ENCODE measurements around the gene RNPC3. TPM values are rescaled to one million over a fixed set of nuclear protein-coding genes. Genes with fewer than 3 reads are reported as not detected.
A peak's percentile ranks its signal among the peaks of the same experiment; 100 is the strongest.

RNPC3 gene
- polyA plus RNA-seq, 3 donors: 8.0 to 29.6 (median 9.1) TPM

DNA sequence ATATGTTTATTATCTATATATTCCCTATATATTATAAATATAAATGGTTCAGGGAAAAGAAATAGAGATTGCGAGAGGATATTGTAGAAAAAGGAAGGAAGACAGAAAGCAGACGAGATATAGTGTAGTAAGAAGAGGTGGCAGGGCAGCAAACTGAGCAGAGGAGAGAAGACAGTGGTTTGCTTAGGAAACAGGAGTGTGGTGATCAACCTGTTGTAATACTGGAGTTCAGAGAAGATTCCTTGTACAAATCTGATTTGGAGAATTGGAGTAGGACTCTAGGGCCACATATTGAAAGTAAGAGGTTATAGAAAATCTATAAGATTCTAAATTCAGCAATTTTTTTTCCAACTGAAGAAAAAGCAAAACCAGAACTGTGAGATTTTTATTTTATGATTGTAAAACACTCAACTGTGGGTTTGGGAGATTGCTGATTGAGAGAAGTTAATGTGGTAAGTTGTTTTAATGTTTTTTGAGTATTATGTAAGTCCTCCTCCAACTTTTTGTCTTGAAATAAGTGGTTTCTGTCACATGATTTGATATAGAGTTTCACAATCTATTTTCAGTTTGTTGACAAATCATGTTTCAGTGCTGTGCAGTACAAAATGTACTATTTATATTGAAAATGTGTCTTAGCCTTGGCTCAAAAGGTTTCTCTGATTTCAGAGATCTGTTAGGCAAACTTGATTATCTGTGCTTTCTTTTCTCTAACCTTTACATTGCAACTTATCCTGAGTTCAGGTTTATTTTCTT is 36.3 kb downstream of the RNPC3 start:
- DNase-seq: peak; percentile 25 to 57 (median 36)
- peak overlapping the region; percentile 49 to 86 for H3K4me3 Mint-ChIP-seq
- peak overlapping the region; percentile 86 to 96 (median 95) for H3K27ac Mint-ChIP-seq
- peaks cover 0 to 3% (median 0%) of the 10 kb centered on the region in 3 donors for H3K27me3 Mint-ChIP-seq (ENCODE audit: low read depth in 3 of 3)
- H3K9ac ChIP-seq (ENCODE audit: insufficient read depth, low read length, poor library complexity, severe bottlenecking): peak overlapping the region; percentile 47
- H3K36me3 Mint-ChIP-seq: peaks cover 3 to 5% of the 10 kb centered on the region in 2 donors
- no peaks in the 10 kb centered on the region for H3K9me3 ChIP-seq (replicated peaks in 1 of 2; ENCODE audit: control insufficient read depth in 1 of 2, insufficient read depth in 1 of 2, low read length in 2 of 2)
- no peaks in the 10 kb centered on the region for H3K27me3 ChIP-seq (ENCODE audit: control insufficient read depth in 2 of 2, insufficient read depth in 2 of 2, low read length in 2 of 2)
- H3K4me3 ChIP-seq (replicated peaks in 1 of 3; ENCODE audit: low read depth in 2 of 3, low read length in 3 of 3): peak overlapping the region; percentile 3 to 63 (median 51)
- H2AFZ ChIP-seq (ENCODE audit: insufficient read depth, low read depth, low read length, poor library complexity, severe bottlenecking): peak overlapping the region; percentile 49
- H3K79me2 ChIP-seq (ENCODE audit: insufficient read depth, low read length): no peaks in the 10 kb centered on the region
- no peaks in the 10 kb centered on the region for H4K20me1 ChIP-seq (ENCODE audit: insufficient read depth, low read length)
- no peaks in the 10 kb centered on the region for H3K9me3 Mint-ChIP-seq
- peaks cover 16% of the 10 kb centered on the region for H3K4me1 Mint-ChIP-seq
- peak overlapping the region; percentile 71 for H3K4me2 ChIP-seq (replicated peaks; ENCODE audit: extremely low read depth, low read length, poor library complexity, severe bottlenecking)
- intact Hi-C loops (cut with micrococcal nuclease): no loop called here
- H3K36me3 ChIP-seq (replicated peaks in 1 of 2; ENCODE audit: control insufficient read depth in 1 of 2, insufficient read depth in 2 of 2, low read length in 2 of 2): peaks cover 4 to 6% of the 10 kb centered on the region in 2 donors
- TF ChIP-seq, protein P1, sequence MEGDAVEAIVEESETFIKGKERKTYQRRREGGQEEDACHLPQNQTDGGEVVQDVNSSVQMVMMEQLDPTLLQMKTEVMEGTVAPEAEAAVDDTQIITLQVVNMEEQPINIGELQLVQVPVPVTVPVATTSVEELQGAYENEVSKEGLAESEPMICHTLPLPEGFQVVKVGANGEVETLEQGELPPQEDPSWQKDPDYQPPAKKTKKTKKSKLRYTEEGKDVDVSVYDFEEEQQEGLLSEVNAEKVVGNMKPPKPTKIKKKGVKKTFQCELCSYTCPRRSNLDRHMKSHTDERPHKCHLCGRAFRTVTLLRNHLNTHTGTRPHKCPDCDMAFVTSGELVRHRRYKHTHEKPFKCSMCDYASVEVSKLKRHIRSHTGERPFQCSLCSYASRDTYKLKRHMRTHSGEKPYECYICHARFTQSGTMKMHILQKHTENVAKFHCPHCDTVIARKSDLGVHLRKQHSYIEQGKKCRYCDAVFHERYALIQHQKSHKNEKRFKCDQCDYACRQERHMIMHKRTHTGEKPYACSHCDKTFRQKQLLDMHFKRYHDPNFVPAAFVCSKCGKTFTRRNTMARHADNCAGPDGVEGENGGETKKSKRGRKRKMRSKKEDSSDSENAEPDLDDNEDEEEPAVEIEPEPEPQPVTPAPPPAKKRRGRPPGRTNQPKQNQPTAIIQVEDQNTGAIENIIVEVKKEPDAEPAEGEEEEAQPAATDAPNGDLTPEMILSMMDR (IDR thresholded peaks at IDR 0.05): no peak
- 0% methylated on average over 2 of the region's 2 CpGs for WGBS (ENCODE audit: insufficient coverage)
- peaks cover 7 to 18% of the 10 kb centered on the region in 2 donors for H3K4me1 ChIP-seq (ENCODE audit: control insufficient read depth in 1 of 2, insufficient read depth in 2 of 2, low read length in 2 of 2)
- H3K27ac ChIP-seq (ENCODE audit: low read depth in 1 of 2, low read length in 2 of 2): peak overlapping the region; percentile 69 to 87

DNA sequence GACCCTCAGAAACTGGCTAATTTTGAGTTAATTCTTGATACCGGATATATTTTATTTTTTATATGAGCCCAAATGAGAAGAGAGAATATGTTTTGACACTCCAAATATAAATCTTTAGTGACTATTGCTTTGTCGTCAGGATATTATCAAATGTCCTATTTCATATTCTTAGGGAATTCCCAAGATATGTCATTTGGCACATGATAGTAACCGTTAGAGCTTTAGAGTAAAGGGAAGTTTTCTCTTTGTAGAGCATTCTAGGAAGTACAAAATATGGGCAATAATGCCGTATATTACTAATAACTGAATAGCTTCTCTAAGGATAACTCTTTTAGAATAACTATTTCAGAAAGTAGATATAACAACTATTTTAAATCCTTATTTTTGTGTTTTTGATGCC is 37.6 kb downstream of the RNPC3 start:
- Mint-ChIP-seq H3K36me3 (peaks cover 0 to 6% of the 10 kb centered on the region in 2 donors), H3K4me1 (peaks cover 16% of the 10 kb centered on the region), H3K4me3 (no peak overlapping the region), H3K27ac (no peak overlapping the region), H3K9me3 (peaks cover 0 to 3% (median 0%) of the 10 kb centered on the region in 7 donors), H3K27me3 (ENCODE audit: low read depth in 3 of 3) (peaks cover 0 to 3% (median 0%) of the 10 kb centered on the region in 3 donors)
- Histone ChIP-seq H3K36me3 (replicated peaks in 1 of 2; ENCODE audit: control insufficient read depth in 1 of 2, insufficient read depth in 2 of 2, low read length in 2 of 2) (peaks cover 0 to under 1% of the 10 kb centered on the region in 2 donors), H3K79me2 (ENCODE audit: insufficient read depth, low read length) (no peaks in the 10 kb centered on the region), H3K9ac (ENCODE audit: insufficient read depth, low read length, poor library complexity, severe bottlenecking) (no peak overlapping the region), H4K20me1 (ENCODE audit: insufficient read depth, low read length) (no peaks in the 10 kb centered on the region), H3K4me3 (replicated peaks in 1 of 3; ENCODE audit: low read depth in 2 of 3, low read length in 3 of 3) (no peak overlapping the region), H3K9me3 (replicated peaks in 1 of 2; ENCODE audit: control insufficient read depth in 1 of 2, insufficient read depth in 1 of 2, low read length in 2 of 2) (no peaks in the 10 kb centered on the region), H3K4me2 (replicated peaks; ENCODE audit: extremely low read depth, low read length, poor library complexity, severe bottlenecking) (no peak overlapping the region), H2AFZ (ENCODE audit: insufficient read depth, low read depth, low read length, poor library complexity, severe bottlenecking) (no peak overlapping the region), H3K27ac (ENCODE audit: low read depth in 1 of 2, low read length in 2 of 2) (peak overlapping the region in 1 of 2 donors; percentile 87), H3K27me3 (ENCODE audit: control insufficient read depth in 2 of 2, insufficient read depth in 2 of 2, low read length in 2 of 2) (no peaks in the 10 kb centered on the region), H3K4me1 (ENCODE audit: control insufficient read depth in 1 of 2, insufficient read depth in 2 of 2, low read length in 2 of 2) (peaks cover 7 to 18% of the 10 kb centered on the region in 2 donors)
- intact Hi-C loops (cut with micrococcal nuclease): no loop called here
- TF ChIP-seq, protein P1 (IDR thresholded peaks at IDR 0.05): no peak
- peak in 1 of 3 donors; percentile 48 for DNase-seq
- WGBS (ENCODE audit: insufficient coverage): no CpG with 5 or more reads among the region's 4 CpGs
